ENCODE data around the gene TBC1D4. TPM values are rescaled to one million over a fixed set of nuclear protein-coding genes. Genes with fewer than 3 reads are reported as not detected.

The TBC1D4 gene
- total and polyA plus RNA-seq, 9 donors, result 26.2 to 91.3 (median 52.6) TPM

- Histone ChIP-seq H3K36me3 (no peaks in the 10 kb centered on the region), H3K4me1 (ENCODE audit: insufficient read depth) (peaks cover 8% of the 10 kb centered on the region), H3K9me3 (no peaks in the 10 kb centered on the region), H3K4me3 (no peak overlapping the region), H3K27me3 (no peaks in the 10 kb centered on the region), H3K27ac (no peak overlapping the region)
- no peak for DNase-seq
- intact Hi-C loops (cut with DNase I), result no loop called here
- no peak for TF ChIP-seq CTCF (IDR thresholded peaks at IDR 0.05)
These were observed 20.7 kb downstream of the TBC1D4 start for GRCh38 chr13:75461314-75461713.

GRCh38 chr13:75460644-75461043 lies 21.3 kb downstream of the TBC1D4 start:
- no peak overlapping the region for H3K27ac ChIP-seq
- no peaks in the 10 kb centered on the region for H3K36me3 ChIP-seq
- peaks cover 8% of the 10 kb centered on the region for H3K4me1 ChIP-seq (ENCODE audit: insufficient read depth)
- no peaks in the 10 kb centered on the region for H3K27me3 ChIP-seq
- DNase-seq, result no peak
- intact Hi-C loops (cut with DNase I), result no loop called here
- H3K9me3 ChIP-seq, result no peaks in the 10 kb centered on the region
- 71 to 77% (median 77%) methylated on average over 5 of the region's 5 CpGs for WGBS, 3 donors
- H3K4me3 ChIP-seq, result no peak overlapping the region
- TF ChIP-seq CTCF (IDR thresholded peaks at IDR 0.05) (no peak), EP300 (IDR thresholded peaks at IDR 0.05) (no peak), POLR2A (IDR thresholded peaks at IDR 0.05) (no peak)

- TF ChIP-seq POLR2A (IDR thresholded peaks at IDR 0.05) (no peak), CTCF (IDR thresholded peaks at IDR 0.05) (no peak), EP300 (IDR thresholded peaks at IDR 0.05) (no peak)
- H3K9me3 ChIP-seq, result no peaks in the 10 kb centered on the region
- no peak overlapping the region for H3K27ac ChIP-seq
- no peaks in the 10 kb centered on the region for H3K36me3 ChIP-seq
- no peaks in the 10 kb centered on the region for H3K27me3 ChIP-seq
- DNase-seq, result no peak
- no peak overlapping the region for H3K4me3 ChIP-seq
- H3K4me1 ChIP-seq (ENCODE audit: insufficient read depth), result peaks cover 8% of the 10 kb centered on the region
- 59 to 80% (median 64%) methylated on average over 6 of the region's 6 CpGs for WGBS, 3 donors
- intact Hi-C loops (cut with DNase I), result no loop called here
These were observed 23.1 kb downstream of the TBC1D4 start for GRCh38 chr13:75458696-75459422.

GRCh38 chr13:75455962-75456361 lies 26.0 kb downstream of the TBC1D4 start:
- Histone ChIP-seq H3K27ac (no peak overlapping the region), H3K4me1 (ENCODE audit: insufficient read depth) (peaks cover 5% of the 10 kb centered on the region), H3K27me3 (no peaks in the 10 kb centered on the region), H3K4me3 (no peak overlapping the region), H3K9me3 (no peaks in the 10 kb centered on the region), H3K36me3 (no peaks in the 10 kb centered on the region)
- TF ChIP-seq CTCF (IDR thresholded peaks at IDR 0.05), result no peak
- TF ChIP-seq EP300 (IDR thresholded peaks at IDR 0.05), result no peak
- TF ChIP-seq POLR2A (IDR thresholded peaks at IDR 0.05), result no peak
- no peak for DNase-seq
- intact Hi-C loops (cut with DNase I), result no loop called here
